Measurements from ENCODE around the gene FBXW4. TPM values are rescaled to one million over a fixed set of nuclear protein-coding genes. Genes with fewer than 3 reads are reported as not detected.

The FBXW4 gene
- total and polyA plus RNA-seq, 9 of the 15 experiments (the other 6 are each of a cell fraction or from before 2014, with no cell fraction given) = 1.0 to 10.6 (median 5.4) TPM

GRCh38 chr10:101566333-101567164 is 128.4 kb downstream of the FBXW4 start (continued):
- TF ChIP-seq MGA (IDR thresholded peaks at IDR 0.05) (peak; percentile 73), ZFP30 (CRISPR knock-in tag; IDR thresholded peaks at IDR 0.05; ENCODE audit: borderline replicate concordance) (no peak), MBD2 (IDR thresholded peaks at IDR 0.05; ENCODE audit: borderline replicate concordance, low read depth) (no peak), ZBTB33 (CRISPR knock-in tag; IDR thresholded peaks at IDR 0.05) (peak; percentile 51; the same call in 1 of the 2 replicates), RFX7 (CRISPR knock-in tag; IDR thresholded peaks at IDR 0.05) (no peak), TCF7L2 (IDR thresholded peaks at IDR 0.05; ENCODE audit: low read depth, low read length) (no peak), HMGXB4 (CRISPR knock-in tag; IDR thresholded peaks at IDR 0.05) (no peak), UBTF (IDR thresholded peaks at IDR 0.05; ENCODE audit: borderline replicate concordance in 1 of 2, low read depth in 2 of 2, low read length in 2 of 2) (peak in 1 of 2 experiments; percentile 46; a peak in 1 of 4 replicates)

All from K562 (cell line).